ENCODE measurements around the gene CX3CL1. TPM values are rescaled to one million over a fixed set of nuclear protein-coding genes. Genes with fewer than 3 reads are reported as not detected.

CX3CL1 gene
- total and polyA plus RNA-seq, 10 of the 15 experiments (the other 5 are each of a cell fraction or from before 2014, with no cell fraction given): 0.03 to 1.2 (median 0.46) TPM

DNA sequence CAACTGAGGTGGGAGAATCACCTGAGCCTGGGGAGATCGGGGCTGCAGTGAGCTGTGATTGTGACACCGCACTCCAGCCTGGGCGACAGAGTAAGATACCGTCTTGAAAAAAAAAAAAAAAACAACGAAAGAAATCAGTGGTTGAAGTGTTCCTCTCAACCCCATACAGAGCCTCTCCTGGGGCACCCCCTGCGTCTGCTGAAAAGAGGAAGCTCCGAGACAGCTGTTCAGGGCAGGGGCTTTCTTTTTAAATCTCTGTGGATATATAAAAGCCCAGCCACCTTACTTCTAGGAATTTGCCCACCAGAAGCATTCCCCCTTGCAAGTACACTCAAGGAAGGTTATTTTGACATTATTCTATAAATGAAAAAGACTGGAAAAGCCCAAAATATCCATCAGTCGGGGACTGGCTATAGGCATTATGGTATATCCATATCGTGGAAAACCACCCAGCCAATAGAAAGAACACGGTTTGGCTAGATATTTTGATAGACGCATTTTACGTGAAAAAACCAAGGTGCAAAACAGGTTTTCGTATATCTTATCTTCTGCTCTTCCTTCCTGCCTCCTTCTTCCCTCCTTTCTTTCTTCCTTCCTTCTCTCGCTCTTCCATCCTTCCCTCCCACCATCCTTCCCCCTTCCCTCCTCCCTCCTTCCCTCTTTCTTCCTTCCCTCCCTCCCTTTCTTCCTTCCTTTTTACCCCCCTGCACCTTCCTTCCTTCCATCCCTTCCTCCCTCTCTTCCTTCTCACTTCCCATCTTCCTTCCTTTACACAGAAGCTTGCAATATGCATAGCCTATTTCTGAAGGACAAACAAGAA, 22.9 kb upstream of the CX3CL1 start (continued):
- TF ChIP-seq, protein P1, sequence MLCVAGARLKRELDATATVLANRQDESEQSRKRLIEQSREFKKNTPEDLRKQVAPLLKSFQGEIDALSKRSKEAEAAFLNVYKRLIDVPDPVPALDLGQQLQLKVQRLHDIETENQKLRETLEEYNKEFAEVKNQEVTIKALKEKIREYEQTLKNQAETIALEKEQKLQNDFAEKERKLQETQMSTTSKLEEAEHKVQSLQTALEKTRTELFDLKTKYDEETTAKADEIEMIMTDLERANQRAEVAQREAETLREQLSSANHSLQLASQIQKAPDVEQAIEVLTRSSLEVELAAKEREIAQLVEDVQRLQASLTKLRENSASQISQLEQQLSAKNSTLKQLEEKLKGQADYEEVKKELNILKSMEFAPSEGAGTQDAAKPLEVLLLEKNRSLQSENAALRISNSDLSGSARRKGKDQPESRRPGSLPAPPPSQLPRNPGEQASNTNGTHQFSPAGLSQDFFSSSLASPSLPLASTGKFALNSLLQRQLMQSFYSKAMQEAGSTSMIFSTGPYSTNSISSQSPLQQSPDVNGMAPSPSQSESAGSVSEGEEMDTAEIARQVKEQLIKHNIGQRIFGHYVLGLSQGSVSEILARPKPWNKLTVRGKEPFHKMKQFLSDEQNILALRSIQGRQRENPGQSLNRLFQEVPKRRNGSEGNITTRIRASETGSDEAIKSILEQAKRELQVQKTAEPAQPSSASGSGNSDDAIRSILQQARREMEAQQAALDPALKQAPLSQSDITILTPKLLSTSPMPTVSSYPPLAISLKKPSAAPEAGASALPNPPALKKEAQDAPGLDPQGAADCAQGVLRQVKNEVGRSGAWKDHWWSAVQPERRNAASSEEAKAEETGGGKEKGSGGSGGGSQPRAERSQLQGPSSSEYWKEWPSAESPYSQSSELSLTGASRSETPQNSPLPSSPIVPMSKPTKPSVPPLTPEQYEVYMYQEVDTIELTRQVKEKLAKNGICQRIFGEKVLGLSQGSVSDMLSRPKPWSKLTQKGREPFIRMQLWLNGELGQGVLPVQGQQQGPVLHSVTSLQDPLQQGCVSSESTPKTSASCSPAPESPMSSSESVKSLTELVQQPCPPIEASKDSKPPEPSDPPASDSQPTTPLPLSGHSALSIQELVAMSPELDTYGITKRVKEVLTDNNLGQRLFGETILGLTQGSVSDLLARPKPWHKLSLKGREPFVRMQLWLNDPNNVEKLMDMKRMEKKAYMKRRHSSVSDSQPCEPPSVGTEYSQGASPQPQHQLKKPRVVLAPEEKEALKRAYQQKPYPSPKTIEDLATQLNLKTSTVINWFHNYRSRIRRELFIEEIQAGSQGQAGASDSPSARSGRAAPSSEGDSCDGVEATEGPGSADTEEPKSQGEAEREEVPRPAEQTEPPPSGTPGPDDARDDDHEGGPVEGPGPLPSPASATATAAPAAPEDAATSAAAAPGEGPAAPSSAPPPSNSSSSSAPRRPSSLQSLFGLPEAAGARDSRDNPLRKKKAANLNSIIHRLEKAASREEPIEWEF (IDR thresholded peaks at IDR 0.05; ENCODE audit: insufficient replicate concordance, low read depth, low read length): no peak
- peak; percentile 8; the same call in 1 of the 3 replicates for TF ChIP-seq POU2F2 (IDR thresholded peaks at IDR 0.05; ENCODE audit: borderline replicate concordance, low read depth, low read length)
- no peak for TF ChIP-seq CBX3 (IDR thresholded peaks at IDR 0.05; ENCODE audit: borderline replicate concordance, low read depth)
- TF ChIP-seq NBN (IDR thresholded peaks at IDR 0.05): no peak; the same call in none of the 2 replicates
- TF ChIP-seq NFIC (IDR thresholded peaks at IDR 0.05; ENCODE audit: low read depth, low read length): peak; percentile 81
- no peak for TF ChIP-seq HCFC1 (IDR thresholded peaks at IDR 0.05; ENCODE audit: low read length)
- no peak for TF ChIP-seq IRF4 (IDR thresholded peaks at IDR 0.05; ENCODE audit: low read depth, low read length)
- TF ChIP-seq BACH1 (IDR thresholded peaks at IDR 0.05; ENCODE audit: borderline replicate concordance): peak; percentile 28; the same call in 1 of the 2 replicates
- TF ChIP-seq, protein P2, sequence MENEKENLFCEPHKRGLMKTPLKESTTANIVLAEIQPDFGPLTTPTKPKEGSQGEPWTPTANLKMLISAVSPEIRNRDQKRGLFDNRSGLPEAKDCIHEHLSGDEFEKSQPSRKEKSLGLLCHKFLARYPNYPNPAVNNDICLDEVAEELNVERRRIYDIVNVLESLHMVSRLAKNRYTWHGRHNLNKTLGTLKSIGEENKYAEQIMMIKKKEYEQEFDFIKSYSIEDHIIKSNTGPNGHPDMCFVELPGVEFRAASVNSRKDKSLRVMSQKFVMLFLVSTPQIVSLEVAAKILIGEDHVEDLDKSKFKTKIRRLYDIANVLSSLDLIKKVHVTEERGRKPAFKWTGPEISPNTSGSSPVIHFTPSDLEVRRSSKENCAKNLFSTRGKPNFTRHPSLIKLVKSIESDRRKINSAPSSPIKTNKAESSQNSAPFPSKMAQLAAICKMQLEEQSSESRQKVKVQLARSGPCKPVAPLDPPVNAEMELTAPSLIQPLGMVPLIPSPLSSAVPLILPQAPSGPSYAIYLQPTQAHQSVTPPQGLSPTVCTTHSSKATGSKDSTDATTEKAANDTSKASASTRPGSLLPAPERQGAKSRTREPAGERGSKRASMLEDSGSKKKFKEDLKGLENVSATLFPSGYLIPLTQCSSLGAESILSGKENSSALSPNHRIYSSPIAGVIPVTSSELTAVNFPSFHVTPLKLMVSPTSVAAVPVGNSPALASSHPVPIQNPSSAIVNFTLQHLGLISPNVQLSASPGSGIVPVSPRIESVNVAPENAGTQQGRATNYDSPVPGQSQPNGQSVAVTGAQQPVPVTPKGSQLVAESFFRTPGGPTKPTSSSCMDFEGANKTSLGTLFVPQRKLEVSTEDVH (IDR thresholded peaks at IDR 0.05; ENCODE audit: low read depth, partially characterized antibody): no peak
- TF ChIP-seq, protein P3, sequence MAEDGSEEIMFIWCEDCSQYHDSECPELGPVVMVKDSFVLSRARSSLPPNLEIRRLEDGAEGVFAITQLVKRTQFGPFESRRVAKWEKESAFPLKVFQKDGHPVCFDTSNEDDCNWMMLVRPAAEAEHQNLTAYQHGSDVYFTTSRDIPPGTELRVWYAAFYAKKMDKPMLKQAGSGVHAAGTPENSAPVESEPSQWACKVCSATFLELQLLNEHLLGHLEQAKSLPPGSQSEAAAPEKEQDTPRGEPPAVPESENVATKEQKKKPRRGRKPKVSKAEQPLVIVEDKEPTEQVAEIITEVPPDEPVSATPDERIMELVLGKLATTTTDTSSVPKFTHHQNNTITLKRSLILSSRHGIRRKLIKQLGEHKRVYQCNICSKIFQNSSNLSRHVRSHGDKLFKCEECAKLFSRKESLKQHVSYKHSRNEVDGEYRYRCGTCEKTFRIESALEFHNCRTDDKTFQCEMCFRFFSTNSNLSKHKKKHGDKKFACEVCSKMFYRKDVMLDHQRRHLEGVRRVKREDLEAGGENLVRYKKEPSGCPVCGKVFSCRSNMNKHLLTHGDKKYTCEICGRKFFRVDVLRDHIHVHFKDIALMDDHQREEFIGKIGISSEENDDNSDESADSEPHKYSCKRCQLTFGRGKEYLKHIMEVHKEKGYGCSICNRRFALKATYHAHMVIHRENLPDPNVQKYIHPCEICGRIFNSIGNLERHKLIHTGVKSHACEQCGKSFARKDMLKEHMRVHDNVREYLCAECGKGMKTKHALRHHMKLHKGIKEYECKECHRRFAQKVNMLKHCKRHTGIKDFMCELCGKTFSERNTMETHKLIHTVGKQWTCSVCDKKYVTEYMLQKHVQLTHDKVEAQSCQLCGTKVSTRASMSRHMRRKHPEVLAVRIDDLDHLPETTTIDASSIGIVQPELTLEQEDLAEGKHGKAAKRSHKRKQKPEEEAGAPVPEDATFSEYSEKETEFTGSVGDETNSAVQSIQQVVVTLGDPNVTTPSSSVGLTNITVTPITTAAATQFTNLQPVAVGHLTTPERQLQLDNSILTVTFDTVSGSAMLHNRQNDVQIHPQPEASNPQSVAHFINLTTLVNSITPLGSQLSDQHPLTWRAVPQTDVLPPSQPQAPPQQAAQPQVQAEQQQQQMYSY (CRISPR knock-in tag; IDR thresholded peaks at IDR 0.05): no peak
- TF ChIP-seq, protein P4, sequence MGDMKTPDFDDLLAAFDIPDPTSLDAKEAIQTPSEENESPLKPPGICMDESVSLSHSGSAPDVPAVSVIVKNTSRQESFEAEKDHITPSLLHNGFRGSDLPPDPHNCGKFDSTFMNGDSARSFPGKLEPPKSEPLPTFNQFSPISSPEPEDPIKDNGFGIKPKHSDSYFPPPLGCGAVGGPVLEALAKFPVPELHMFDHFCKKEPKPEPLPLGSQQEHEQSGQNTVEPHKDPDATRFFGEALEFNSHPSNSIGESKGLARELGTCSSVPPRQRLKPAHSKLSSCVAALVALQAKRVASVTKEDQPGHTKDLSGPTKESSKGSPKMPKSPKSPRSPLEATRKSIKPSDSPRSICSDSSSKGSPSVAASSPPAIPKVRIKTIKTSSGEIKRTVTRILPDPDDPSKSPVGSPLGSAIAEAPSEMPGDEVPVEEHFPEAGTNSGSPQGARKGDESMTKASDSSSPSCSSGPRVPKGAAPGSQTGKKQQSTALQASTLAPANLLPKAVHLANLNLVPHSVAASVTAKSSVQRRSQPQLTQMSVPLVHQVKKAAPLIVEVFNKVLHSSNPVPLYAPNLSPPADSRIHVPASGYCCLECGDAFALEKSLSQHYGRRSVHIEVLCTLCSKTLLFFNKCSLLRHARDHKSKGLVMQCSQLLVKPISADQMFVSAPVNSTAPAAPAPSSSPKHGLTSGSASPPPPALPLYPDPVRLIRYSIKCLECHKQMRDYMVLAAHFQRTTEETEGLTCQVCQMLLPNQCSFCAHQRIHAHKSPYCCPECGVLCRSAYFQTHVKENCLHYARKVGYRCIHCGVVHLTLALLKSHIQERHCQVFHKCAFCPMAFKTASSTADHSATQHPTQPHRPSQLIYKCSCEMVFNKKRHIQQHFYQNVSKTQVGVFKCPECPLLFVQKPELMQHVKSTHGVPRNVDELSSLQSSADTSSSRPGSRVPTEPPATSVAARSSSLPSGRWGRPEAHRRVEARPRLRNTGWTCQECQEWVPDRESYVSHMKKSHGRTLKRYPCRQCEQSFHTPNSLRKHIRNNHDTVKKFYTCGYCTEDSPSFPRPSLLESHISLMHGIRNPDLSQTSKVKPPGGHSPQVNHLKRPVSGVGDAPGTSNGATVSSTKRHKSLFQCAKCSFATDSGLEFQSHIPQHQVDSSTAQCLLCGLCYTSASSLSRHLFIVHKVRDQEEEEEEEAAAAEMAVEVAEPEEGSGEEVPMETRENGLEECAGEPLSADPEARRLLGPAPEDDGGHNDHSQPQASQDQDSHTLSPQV (IDR thresholded peaks at IDR 0.05): no peak
- no peak for TF ChIP-seq SUZ12 (IDR thresholded peaks at IDR 0.05; ENCODE audit: unreplicated experiment)
